ENCODE measurements around the gene SYTL1.

DNA sequence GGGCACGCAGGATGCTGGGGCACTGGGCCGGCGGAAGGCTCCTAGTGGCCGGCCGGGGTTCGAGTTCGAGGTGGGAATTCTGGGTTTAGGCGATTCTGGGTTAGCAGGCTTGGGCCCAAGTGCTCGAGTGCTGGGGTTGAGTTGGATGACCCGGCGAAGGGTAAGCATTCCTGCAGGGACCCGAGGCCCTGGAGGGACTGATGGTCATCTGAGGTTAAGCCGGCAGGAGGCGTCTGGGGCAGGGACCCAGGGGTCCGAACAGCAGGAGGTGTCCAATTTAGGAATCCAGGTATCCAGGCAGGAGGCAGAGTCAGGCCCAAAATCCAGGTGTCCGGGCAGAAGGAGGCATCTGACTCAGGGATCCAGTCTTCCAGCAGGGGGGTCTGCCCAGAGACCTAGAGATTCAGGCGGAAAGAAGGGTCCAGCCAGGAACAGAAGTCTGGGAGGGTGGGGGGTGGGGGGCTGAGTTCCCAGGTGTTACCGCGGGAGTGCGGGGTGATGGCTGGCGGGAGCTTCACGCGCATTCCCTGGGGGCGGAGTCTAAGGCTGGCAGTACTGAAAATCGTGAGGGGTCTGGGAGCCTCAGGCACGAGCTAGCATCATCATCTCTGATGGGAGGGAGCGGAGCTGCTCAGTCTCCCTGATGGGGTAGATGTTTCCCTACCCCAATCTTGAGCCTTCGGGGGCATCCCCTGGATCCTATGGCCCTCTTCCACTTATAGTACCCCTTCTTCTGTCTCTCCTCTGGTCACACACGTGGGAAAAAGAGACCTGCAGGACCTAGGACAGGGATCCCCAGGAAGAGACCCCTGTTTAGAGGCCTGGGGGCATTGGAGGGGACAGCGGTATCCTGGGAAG, 51.2 kb downstream of the SYTL1 start:
- TF ChIP-seq CTCF (IDR thresholded peaks at IDR 0.05; ENCODE audit: insufficient read depth, low read length) (no peak), POLR2AphosphoS5 (IDR thresholded peaks at IDR 0.05; ENCODE audit: low read depth) (no peak)

Data from HL-60 (cell line).